HG02623 (cell line): ENCODE measurements around the gene ARL6IP6.
A peak's percentile ranks its signal among the peaks of the same experiment; 100 is the strongest.

Experiments
- ATAC-seq: cut with Tn5 transposase; IDR thresholded peaks from one replicate; pipeline ENCODE4 v1.9.1; 2021; ENCODE audit warnings: moderate library complexity; ENCODE audit not compliant: unreplicated experiment

ARL6IP6 gene

DNA sequence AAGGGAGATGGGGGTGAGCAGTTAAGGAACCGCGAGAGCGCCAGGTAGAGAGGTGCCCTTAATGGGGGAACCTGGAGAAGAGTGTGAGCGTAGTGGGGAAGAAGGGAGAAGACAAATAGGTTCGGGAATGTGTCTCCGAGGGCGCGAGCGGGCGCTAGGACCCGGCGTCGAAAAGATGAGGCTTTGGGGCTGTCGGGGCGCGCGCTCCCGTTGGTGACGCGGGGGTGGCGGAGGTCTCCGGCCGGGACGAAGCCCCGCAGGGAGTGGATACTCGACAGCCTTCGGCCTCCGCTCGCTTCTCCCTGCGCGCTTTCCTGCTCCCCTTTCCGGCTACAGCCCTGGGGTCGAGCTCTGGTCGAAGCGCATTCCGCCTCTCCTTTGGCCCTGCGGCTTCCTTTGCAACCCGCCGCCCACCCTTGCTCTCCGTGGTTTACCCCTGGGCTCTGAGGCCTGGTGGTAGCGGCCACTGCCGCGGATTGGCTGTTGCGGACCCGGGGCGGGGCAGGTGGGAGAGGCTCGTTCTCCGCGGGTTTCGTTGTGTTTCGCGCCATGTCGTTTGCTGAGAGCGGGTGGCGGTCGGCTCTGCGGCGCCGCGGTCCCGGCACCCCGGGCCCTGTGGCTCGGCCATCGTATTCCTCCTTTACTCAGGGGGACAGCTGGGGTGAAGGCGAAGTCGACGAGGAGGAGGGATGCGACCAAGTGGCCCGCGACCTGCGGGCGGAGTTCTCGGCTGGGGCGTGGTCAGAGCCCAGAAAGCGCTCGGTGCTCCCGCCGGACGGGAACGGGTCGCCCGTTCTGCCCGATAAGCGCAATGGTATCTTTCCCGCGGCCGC lies at the start of gene ARL6IP6:
TSS of gene ARL6IP6 (plus strand) at position 545 of the 833 bp plus-strand sequence. CDS start at position 550, 5 bp downstream.
- peak; percentile 61 for ATAC-seq

GRCh38 chr2:152674334-152674733 lies 44.1 kb upstream of the ARL6IP6 start:
- ATAC-seq: no peak

- no peak for ATAC-seq
Observed at GRCh38 chr2:152676461-152676860, 42.0 kb upstream of the ARL6IP6 start.

DNA sequence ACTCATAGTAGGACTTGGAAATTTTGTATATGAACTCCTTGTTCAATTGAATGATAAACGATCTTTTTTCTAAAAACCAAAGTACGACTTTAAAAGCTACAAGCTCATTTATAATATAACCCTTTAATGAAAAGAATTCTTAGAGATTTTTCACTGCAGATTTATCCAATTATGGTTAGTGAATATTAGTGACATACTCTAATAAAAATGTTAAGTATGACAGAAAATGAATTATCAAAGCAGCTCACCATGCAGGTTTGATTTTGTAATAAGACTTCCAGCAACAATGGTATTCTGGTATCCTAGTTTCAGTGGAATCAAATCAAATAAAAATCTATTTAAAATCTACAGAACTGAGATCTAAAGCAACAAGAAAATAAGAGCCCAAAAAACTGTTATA lies 39.6 kb upstream of the ARL6IP6 start:
- ATAC-seq: no peak

DNA sequence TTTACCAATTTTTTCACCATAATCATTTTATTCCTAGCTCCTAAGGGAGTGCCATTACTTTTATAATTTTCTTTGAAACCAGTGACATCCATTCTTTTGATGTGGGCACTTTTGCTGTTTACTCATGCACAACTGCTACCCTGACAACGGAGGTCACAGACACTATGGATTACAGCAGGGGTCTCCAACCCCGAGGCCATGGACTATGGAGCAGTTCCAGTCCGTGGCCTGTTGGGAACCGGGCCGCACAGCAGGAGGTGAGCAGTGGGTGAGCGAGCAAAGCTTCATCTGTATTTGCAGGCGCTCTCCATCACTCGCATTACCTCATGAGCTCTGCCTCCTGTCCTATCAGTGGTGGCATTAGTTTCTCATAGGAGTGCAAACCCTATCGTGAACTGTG lies 35.8 kb upstream of the ARL6IP6 start:
- no peak for ATAC-seq

GRCh38 chr2:152683400-152683799 lies 35.0 kb upstream of the ARL6IP6 start:
- no peak for ATAC-seq

GRCh38 chr2:152686321-152686720 lies 32.1 kb upstream of the ARL6IP6 start:
- no peak for ATAC-seq

GRCh38 chr2:152693033-152693432 lies 25.4 kb upstream of the ARL6IP6 start:
- ATAC-seq: peak; percentile 85

- peak; percentile 63 for ATAC-seq
Observed at GRCh38 chr2:152694161-152694661, 24.2 kb upstream of the ARL6IP6 start.

- ATAC-seq: no peak
Observed at GRCh38 chr2:152695763-152696162, 22.7 kb upstream of the ARL6IP6 start.

DNA sequence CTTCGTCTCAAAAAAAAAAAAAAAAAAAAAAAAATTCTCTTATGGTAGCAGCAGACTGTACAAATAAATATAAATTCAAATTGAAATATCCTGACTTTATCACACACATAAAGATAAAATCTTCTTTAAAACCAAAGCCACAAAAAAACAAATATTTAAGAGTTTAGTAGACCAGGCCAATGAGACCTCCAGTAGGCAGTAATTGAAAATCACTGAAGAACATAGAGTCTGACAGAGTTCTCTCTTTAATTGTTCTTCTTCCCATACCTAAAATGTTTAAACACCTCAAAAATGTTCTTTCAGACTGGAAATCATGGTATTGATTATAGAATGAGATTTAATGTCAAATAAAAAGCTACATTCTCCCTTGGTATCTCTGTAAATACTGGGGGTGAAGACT lies 21.9 kb upstream of the ARL6IP6 start:
- ATAC-seq: no peak

GRCh38 chr2:152701198-152701597 lies 17.2 kb upstream of the ARL6IP6 start:
- ATAC-seq: no peak

GRCh38 chr2:152706477-152707021 lies 11.9 kb upstream of the ARL6IP6 start:
- no peak for ATAC-seq

DNA sequence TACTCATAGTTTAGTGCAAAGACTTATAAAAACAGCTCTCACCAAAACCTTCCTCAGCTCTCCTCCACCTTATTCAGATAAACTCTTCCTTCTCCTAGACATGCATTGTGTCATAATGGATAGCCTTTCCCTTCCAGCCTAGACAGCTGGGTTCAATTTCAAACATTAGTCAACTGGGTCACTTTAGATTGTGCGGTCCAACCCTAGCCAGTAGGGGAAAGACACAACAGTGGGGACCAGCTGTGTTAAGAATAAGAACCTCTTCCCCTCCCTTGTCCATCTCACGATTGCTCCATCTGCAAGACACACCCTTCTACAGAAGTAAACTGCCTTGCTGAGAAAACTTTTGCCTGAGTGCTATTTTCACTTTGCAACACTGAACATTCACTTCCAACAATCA lies 9.7 kb upstream of the ARL6IP6 start:
- ATAC-seq: no peak

GRCh38 chr2:152710713-152711112 lies 7.7 kb upstream of the ARL6IP6 start:
- no peak for ATAC-seq

DNA sequence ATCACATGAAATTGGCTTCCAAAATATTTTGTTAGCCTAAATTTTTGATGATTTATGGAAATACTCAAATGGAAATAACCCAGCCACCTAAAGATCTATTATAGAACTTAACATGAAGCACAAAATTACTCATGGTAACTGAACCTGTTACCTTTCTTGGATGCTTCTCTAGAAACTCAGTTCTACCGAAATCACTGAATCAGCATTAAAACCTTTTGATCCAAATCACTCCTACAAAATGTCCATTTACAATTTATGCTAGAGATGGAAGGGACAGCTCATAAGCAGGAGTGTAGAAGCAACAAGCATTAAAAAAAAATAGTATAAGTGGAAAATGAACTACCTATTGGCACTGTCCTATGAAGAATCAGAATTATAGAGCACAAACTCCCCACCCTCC lies 3.3 kb upstream of the ARL6IP6 start:
- ATAC-seq: no peak

DNA sequence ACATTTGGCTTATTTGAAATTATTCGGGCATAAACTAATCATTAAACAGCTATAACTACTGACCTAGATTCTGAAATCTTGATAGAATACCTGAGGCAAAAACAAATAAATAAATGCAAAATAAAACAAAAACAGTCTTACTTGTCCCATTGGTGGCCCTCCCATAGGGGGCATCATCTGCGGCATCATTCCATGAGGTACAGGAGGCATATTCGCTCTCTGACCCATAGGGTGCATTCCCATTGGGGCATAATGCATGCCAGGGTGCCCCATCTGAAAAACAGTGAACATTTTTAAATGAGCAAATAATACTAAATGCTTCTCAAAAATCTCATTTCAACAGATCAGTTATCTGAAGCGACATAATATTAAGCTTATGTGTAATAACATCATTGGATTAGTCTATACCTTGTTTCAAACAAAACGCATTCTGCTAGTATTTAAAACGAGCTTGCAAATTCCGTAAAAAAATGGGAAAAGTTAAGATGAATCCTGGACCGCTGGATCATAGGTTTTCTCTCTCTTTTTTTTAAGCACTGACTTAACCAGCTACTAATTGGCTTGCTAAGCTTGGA lies 2.5 kb upstream of the ARL6IP6 start:
- ATAC-seq: no peak

DNA sequence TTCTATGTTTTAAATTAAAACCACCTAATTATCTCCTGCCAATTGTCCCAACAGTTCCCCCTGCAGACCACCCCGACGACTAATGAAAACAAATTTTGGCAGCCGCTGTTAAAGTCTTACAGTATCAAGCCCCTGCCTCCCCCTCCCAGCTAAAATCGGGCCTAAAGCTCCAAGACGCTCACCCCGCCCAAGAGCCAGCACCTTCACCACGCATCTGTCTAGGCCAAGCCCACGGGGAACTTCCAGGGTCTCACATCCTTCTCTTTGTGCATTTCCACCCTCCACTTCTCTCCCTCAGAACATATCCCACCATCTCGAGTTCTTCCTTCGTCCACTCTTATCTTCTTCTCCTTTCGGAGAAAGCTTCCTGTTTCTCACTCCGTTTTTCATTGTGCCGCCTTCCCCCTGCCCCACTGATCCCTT lies 1.6 kb upstream of the ARL6IP6 start:
- no peak for ATAC-seq

DNA sequence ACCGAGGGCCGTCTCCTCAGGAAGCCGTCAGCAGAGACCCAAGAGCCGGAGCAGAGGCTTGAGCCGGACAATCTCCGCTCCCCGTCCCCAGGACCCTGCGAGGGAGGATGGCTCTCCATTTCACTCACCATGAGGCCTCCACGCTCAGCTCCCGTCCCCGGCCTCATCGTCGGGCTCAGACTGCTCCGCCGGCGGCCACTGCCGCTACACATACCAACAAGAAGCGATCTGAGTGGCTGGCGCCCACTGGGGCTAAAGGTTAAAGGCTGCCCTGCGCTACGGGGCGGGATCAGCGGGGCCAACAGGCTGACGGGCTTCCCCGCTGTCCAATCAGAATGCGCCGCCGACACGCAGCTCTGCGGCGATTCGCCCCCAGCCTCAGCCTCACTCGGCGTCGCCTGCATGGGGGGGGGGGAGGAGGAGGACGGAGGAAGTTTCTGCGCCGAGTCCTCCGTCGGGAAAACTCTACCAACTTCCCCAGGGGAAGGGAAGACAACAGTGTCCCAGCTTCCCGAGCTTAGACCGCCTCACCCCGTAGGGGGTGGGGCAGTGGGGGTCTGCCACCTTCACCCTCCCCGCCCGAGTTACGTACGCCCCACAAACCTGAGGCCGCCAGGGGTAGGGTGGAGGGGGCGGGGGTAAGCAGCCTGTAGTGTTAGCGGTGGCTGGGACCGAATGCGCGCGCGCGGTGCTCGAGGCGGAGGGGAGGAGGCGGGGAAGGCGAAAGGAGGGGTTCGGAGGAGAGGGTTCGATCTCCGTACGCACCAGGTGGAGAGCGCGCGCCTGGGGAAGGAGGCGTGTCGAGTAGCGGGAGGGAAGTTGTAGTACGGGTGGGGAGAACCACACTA lies 968 bp upstream of the ARL6IP6 start, which contains the start of gene PRPF40A:
TSS of gene PRPF40A (minus strand) at position 234 of the 848 bp plus-strand sequence. CDS start at position 212, 22 bp downstream.
- ATAC-seq: peak; percentile 62

- peak; percentile 19 for ATAC-seq
Observed at GRCh38 chr2:152718909-152719645, 657 bp downstream of the ARL6IP6 start.
